GM21619 (cell line): ENCODE results near the gene DPH7.
"Not testable (repeated sequence)": the region's sequence is repeated elsewhere in the genome, so short reads cannot be mapped to it uniquely, and the experiment has no call there.

Source experiments
- ATAC-seq: cut with Tn5 transposase; IDR thresholded peaks from one replicate; pipeline ENCODE4 v1.9.1; 2021; ENCODE audit not compliant: unreplicated experiment

DPH7 gene

GRCh38 chr9:137521405-137521985, 57.2 kb downstream of the DPH7 start:
- ATAC-seq, result no peak

- ATAC-seq, result no peak
These were observed 57.9 kb downstream of the DPH7 start for GRCh38 chr9:137520614-137521404.

GRCh38 chr9:137519553-137519952, 59.2 kb downstream of the DPH7 start:
- no peak for ATAC-seq

GRCh38 chr9:137518661-137519459, 59.9 kb downstream of the DPH7 start:
- ATAC-seq, result not testable (repeated sequence)

- ATAC-seq, result no peak
These were observed 62.4 kb downstream of the DPH7 start for GRCh38 chr9:137516144-137516917.

- ATAC-seq, result no peak
These were observed 63.4 kb downstream of the DPH7 start for GRCh38 chr9:137515338-137515724.

GRCh38 chr9:137514691-137515337, 63.9 kb downstream of the DPH7 start:
- no peak for ATAC-seq

- ATAC-seq, result not testable (repeated sequence)
These were observed 64.7 kb downstream of the DPH7 start for GRCh38 chr9:137513801-137514570.

GRCh38 chr9:137513136-137513535, 65.6 kb downstream of the DPH7 start:
- ATAC-seq, result not testable (repeated sequence)

GRCh38 chr9:137511758-137512463, 66.8 kb downstream of the DPH7 start:
- ATAC-seq, result no peak

GRCh38 chr9:137511126-137511525, 67.6 kb downstream of the DPH7 start:
- not testable (repeated sequence) for ATAC-seq

GRCh38 chr9:137509198-137509597, 69.5 kb downstream of the DPH7 start:
- ATAC-seq, result no peak

GRCh38 chr9:137506702-137507171, 72.0 kb downstream of the DPH7 start:
- no peak for ATAC-seq

GRCh38 chr9:137506274-137506673, 72.5 kb downstream of the DPH7 start:
- no peak for ATAC-seq

- ATAC-seq, result no peak
These were observed 73.1 kb downstream of the DPH7 start for GRCh38 chr9:137505421-137506140.
